ENCODE results near the gene SMIM41. TPM values are rescaled to one million over a fixed set of nuclear protein-coding genes. Genes with fewer than 3 reads are reported as not detected.

The SMIM41 gene
- total RNA-seq, result 0.78 TPM

GRCh38 chr12:52079576-52080402, at the start of gene SMIM41:
TSS of gene SMIM41 (plus strand) at chr12:52079704. CDS start at chr12:52079780, 76 bp downstream.
- no peak for DNase-seq (ENCODE audit: low spot score)

- peak; percentile 81 for DNase-seq (ENCODE audit: low spot score)
These were observed 47.1 kb upstream of the SMIM41 start for GRCh38 chr12:52032446-52032803.

- peak; percentile 97 for DNase-seq (ENCODE audit: low spot score)
These were observed 46.6 kb upstream of the SMIM41 start for GRCh38 chr12:52032804-52033445.

GRCh38 chr12:52033446-52034140, 45.9 kb upstream of the SMIM41 start:
- DNase-seq (ENCODE audit: low spot score), result no peak

- DNase-seq (ENCODE audit: low spot score), result no peak
These were observed 44.3 kb upstream of the SMIM41 start for GRCh38 chr12:52035190-52035589.

- no peak for DNase-seq (ENCODE audit: low spot score)
These were observed 43.6 kb upstream of the SMIM41 start for GRCh38 chr12:52035926-52036325.

GRCh38 chr12:52036587-52037171, 42.8 kb upstream of the SMIM41 start:
- DNase-seq (ENCODE audit: low spot score), result peak; percentile 87

- DNase-seq (ENCODE audit: low spot score), result peak; percentile 67
These were observed 42.1 kb upstream of the SMIM41 start for GRCh38 chr12:52037248-52037861.

- no peak for DNase-seq (ENCODE audit: low spot score)
These were observed 41.1 kb upstream of the SMIM41 start for GRCh38 chr12:52038447-52038846.

GRCh38 chr12:52041035-52041434, 38.5 kb upstream of the SMIM41 start:
- no peak for DNase-seq (ENCODE audit: low spot score)

GRCh38 chr12:52041695-52042123, 37.8 kb upstream of the SMIM41 start:
- DNase-seq (ENCODE audit: low spot score), result peak; percentile 45

GRCh38 chr12:52042706-52043385, 36.7 kb upstream of the SMIM41 start:
- DNase-seq (ENCODE audit: low spot score), result no peak

- no peak for DNase-seq (ENCODE audit: low spot score)
These were observed 35.9 kb upstream of the SMIM41 start for GRCh38 chr12:52043386-52044212.

GRCh38 chr12:52044292-52044983, 35.1 kb upstream of the SMIM41 start:
- DNase-seq (ENCODE audit: low spot score), result peak; percentile 74

GRCh38 chr12:52045794-52046199, 33.7 kb upstream of the SMIM41 start:
- DNase-seq (ENCODE audit: low spot score), result no peak

GRCh38 chr12:52046859-52047258, 32.6 kb upstream of the SMIM41 start:
- no peak for DNase-seq (ENCODE audit: low spot score)

GRCh38 chr12:52049286-52049685, 30.2 kb upstream of the SMIM41 start:
- DNase-seq (ENCODE audit: low spot score), result no peak

- DNase-seq (ENCODE audit: low spot score), result no peak
These were observed 29.8 kb upstream of the SMIM41 start for GRCh38 chr12:52049688-52050087.

GRCh38 chr12:52050116-52050757, 29.3 kb upstream of the SMIM41 start:
- peak; percentile 65 for DNase-seq (ENCODE audit: low spot score)
